ENCODE data around the gene IGF1R.

DNA sequence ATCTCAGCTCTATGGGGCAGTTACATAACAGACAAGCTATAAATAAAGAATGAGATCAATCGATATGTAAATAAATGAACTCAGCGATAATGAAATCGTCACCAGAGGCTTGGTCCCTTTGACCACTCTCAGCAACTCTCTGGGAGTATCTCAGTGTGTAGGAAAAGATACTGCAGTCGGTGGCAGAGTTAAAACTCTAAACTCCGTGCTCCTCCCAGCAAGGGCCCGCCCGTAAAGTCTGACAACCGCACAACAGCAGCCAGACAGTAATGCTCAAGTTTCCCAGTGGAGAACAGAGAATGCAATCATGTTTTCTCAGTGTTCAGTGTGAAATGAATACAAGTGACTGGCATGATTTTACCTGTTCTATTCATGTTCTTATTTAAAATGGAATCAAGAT lies 28.3 kb upstream of the IGF1R start:
- TF ChIP-seq POLR2A (IDR thresholded peaks at IDR 0.05) (no peak), POLR2AphosphoS5 (IDR thresholded peaks at IDR 0.05) (no peak)
- TF ChIP-seq, protein P1, sequence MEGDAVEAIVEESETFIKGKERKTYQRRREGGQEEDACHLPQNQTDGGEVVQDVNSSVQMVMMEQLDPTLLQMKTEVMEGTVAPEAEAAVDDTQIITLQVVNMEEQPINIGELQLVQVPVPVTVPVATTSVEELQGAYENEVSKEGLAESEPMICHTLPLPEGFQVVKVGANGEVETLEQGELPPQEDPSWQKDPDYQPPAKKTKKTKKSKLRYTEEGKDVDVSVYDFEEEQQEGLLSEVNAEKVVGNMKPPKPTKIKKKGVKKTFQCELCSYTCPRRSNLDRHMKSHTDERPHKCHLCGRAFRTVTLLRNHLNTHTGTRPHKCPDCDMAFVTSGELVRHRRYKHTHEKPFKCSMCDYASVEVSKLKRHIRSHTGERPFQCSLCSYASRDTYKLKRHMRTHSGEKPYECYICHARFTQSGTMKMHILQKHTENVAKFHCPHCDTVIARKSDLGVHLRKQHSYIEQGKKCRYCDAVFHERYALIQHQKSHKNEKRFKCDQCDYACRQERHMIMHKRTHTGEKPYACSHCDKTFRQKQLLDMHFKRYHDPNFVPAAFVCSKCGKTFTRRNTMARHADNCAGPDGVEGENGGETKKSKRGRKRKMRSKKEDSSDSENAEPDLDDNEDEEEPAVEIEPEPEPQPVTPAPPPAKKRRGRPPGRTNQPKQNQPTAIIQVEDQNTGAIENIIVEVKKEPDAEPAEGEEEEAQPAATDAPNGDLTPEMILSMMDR (IDR thresholded peaks at IDR 0.05): no peak
